OCI-LY3 (cell line): ENCODE results near the gene ZNF214.

Experiments
- EZH2phosphoT487 ChIP-seq: fragments of 200-600 bp; shearing (Covaris generic); IDR thresholded peaks from 2 replicates; pipeline ENCODE4 v1.6.1; 2018; ENCODE audit warnings: antibody characterized with exemption, mixed run types, low read depth
- TF ChIP-seq, protein P1 (sequence below): fragments of 200-600, 300-600 bp; sonication (generic); IDR thresholded peaks from 2 replicates; pipeline ENCODE4 v1.5.1; 2014; ENCODE audit warnings: antibody characterized with exemption, low read length, low read depth

DNA sequence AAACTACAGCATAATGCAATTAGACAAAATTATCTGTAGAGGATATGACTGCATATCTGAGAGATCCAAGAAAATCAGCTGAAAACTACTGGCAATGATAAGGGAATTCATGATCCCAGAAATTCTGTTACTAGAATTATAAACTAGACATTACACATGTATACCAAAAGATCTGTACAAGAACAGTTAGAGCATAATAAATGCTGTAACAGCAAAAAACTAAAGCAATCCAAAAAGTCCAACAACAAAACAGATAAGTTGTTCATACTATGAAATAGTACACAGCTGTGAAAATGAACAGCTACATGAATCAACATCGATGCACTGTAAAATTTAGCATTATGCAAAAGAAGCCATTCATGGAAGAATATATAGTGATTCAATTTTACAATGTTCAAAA lies 6.0 kb downstream of the ZNF214 start:
- TF ChIP-seq, protein P1, sequence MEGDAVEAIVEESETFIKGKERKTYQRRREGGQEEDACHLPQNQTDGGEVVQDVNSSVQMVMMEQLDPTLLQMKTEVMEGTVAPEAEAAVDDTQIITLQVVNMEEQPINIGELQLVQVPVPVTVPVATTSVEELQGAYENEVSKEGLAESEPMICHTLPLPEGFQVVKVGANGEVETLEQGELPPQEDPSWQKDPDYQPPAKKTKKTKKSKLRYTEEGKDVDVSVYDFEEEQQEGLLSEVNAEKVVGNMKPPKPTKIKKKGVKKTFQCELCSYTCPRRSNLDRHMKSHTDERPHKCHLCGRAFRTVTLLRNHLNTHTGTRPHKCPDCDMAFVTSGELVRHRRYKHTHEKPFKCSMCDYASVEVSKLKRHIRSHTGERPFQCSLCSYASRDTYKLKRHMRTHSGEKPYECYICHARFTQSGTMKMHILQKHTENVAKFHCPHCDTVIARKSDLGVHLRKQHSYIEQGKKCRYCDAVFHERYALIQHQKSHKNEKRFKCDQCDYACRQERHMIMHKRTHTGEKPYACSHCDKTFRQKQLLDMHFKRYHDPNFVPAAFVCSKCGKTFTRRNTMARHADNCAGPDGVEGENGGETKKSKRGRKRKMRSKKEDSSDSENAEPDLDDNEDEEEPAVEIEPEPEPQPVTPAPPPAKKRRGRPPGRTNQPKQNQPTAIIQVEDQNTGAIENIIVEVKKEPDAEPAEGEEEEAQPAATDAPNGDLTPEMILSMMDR = no peak
- no peak for TF ChIP-seq EZH2phosphoT487
